DMS153 treated with DMSO at 0.1 percent for 48 hours (cell line): Measurements from ENCODE around the gene PON1.

Experiments
- DNase-seq: peaks from one replicate; lab custom pipeline; 2025; ENCODE audit not compliant: unreplicated experiment; lab: John Stamatoyannopoulos, UW

Gene PON1

GRCh38 chr7:95261895-95262415 lies 62.4 kb downstream of the PON1 start:
- no peak for DNase-seq

GRCh38 chr7:95255691-95256090 lies 68.6 kb downstream of the PON1 start:
- no peak for DNase-seq

GRCh38 chr7:95253986-95254385 lies 70.3 kb downstream of the PON1 start:
- DNase-seq = no peak

GRCh38 chr7:95251966-95252365 lies 72.4 kb downstream of the PON1 start:
- no peak for DNase-seq

GRCh38 chr7:95250571-95250970 lies 73.8 kb downstream of the PON1 start:
- no peak for DNase-seq
